Right atrium auricular region (tissue), 2 donors: ENCODE results near the gene LPP. TPM values are rescaled to one million over a fixed set of nuclear protein-coding genes. Genes with fewer than 3 reads are reported as not detected.

ENCODE experiments used
- DNase-seq: peaks from one replicate; pipeline ENCODE4 v3.0.0-alpha.2; 2019; ENCODE audit warnings: low spot score
- H3K27ac ChIP-seq, 2 donors: fragments of 200-600 bp; sonication (generic); 1 replicate in 1 of 2; 2 replicates in 1 of 2; pipeline ENCODE4 v1.5.1; 2016 to 2019
- H3K27me3 ChIP-seq, 2 donors: fragments of 200-600 bp; sonication (generic); one replicate each; pipeline versions ENCODE4 v1.5.1 to v1.6.0; 2017 to 2019
- H3K36me3 ChIP-seq: fragments of 200-600 bp; sonication (generic); one replicate; pipeline ENCODE4 v1.5.1; 2016
- H3K4me1 ChIP-seq, 2 donors: fragments of 200-600 bp; sonication (generic); one replicate each; pipeline versions ENCODE4 v1.5.1 to v1.6.0; 2017 to 2019
- H3K4me3 ChIP-seq, 2 donors: fragments of 200-600 bp; sonication (generic); 1 replicate in 1 of 2; 2 replicates in 1 of 2; pipeline ENCODE4 v1.5.1; 2017 to 2019; ENCODE audit warnings: mild to moderate bottlenecking in 1 of 2, moderate library complexity in 1 of 2
- H3K9me3 ChIP-seq, 2 donors: fragments of 200-600 bp; sonication (generic); one replicate each; pipeline ENCODE4 v1.5.1; 2019
- total RNA-seq, 2 donors: library from RNA; depleted of rRNA; stranded (reverse); fragments of >200 nt; gene quantifications; one replicate each; pipeline ENCODE4 v1.1.0, GENCODE V29; 2016
- TF ChIP-seq, protein P1 (sequence below), 2 donors: fragments of 200-600 bp; sonication (generic); IDR thresholded peaks; one replicate each; pipeline ENCODE4 v1.5.1; 2019; ENCODE audit warnings: antibody characterized with exemption in 2 of 2

The LPP gene
- total RNA-seq, 2 donors from 2014 or later, result 117 to 186 TPM

DNA sequence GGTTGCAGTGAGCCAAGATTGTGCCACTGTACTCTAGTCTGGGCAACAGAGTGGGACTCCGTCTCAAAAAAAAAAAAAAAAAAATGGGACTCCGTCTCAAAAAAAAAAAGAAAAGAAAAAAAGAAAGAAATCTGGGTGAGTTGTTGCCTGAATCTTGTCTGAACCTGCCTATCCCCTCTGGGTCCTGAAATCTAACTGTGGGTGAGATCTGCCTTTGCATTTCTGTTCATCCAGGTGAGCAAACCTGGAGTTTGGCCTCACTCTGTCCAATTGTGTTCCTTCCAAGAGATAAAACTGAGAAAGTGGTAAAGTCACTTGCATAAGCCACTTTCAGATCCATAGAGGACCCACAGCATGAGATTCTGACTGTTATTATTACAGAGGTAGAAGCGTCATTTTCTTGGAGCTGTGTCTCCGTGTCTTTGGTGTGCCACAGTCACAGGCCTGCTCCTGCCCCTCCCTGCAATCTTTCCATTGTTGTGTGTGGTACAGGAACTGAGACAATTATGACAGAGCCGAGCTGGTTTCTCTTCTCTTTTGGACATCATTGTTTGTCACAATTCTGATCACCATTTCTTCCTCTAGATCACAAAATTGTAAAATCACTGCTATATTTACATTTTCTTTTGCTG, 235.9 kb downstream of the LPP start:
- Histone ChIP-seq H3K27ac (peak overlapping the region; percentile 17 to 42), H3K36me3 (no peaks in the 10 kb centered on the region), H3K9me3 (no peaks in the 10 kb centered on the region), H3K4me3 (no peak overlapping the region), H3K27me3 (no peaks in the 10 kb centered on the region), H3K4me1 (peaks cover 0 to 38% of the 10 kb centered on the region in 2 donors)
- TF ChIP-seq, protein P1, sequence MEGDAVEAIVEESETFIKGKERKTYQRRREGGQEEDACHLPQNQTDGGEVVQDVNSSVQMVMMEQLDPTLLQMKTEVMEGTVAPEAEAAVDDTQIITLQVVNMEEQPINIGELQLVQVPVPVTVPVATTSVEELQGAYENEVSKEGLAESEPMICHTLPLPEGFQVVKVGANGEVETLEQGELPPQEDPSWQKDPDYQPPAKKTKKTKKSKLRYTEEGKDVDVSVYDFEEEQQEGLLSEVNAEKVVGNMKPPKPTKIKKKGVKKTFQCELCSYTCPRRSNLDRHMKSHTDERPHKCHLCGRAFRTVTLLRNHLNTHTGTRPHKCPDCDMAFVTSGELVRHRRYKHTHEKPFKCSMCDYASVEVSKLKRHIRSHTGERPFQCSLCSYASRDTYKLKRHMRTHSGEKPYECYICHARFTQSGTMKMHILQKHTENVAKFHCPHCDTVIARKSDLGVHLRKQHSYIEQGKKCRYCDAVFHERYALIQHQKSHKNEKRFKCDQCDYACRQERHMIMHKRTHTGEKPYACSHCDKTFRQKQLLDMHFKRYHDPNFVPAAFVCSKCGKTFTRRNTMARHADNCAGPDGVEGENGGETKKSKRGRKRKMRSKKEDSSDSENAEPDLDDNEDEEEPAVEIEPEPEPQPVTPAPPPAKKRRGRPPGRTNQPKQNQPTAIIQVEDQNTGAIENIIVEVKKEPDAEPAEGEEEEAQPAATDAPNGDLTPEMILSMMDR (IDR thresholded peaks at IDR 0.05), result no peak
- peak; percentile 72 for DNase-seq

DNA sequence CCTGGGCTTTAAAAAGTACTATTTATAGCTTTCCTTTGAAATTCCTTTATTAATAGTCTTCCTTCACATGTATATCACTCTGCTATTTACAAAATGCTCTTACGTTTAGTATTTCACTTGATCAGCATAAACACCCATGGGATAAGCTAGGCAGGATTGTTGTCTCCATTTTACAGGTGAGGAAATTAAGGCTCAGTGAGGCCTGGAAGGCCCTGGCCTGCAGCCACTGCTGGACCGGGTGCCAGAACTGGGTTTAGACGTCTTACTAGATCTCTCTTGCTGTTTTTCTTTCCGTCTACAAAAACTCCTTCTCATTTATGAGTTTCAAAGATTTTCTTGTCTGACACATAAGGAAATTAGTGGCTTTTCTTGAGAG, 236.4 kb downstream of the LPP start:
- H3K27me3 ChIP-seq, result no peaks in the 10 kb centered on the region

DNA sequence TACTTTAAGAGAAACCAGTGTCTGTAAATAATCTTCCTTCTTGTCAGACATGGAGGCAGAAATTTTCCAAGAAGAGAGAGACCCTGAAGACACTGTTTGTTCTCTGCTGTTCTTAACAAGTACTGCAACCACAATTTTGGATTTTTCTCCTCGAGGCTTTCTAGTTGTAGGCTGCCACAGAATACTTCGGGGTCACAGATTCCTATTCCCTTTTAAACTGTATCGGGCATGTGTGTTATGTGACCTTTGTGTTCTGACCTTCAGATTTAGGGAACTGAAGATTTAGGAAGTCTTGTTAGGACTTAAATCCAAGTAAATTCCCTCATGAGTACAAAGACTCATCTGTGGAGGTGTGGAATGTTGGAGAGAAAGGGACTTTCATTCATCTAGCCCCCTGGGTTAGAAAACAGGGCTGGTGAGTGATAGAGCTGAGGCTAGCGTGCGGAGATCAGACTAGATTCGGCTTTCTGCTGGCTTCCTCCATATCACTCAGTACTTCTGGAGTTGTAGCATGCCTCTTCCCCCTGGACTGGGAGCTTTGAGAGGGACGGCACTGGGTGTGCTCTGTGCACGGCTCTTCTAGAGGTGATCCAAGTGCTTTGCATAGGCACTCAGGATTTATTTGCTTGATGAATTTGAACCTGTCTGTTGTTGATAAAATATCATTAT, 237.0 kb downstream of the LPP start:
- Histone ChIP-seq H3K36me3 (no peaks in the 10 kb centered on the region), H3K27ac (peak overlapping the region; percentile 17 to 42), H3K4me1 (peaks cover 0 to 38% of the 10 kb centered on the region in 2 donors), H3K4me3 (no peak overlapping the region), H3K9me3 (no peaks in the 10 kb centered on the region), H3K27me3 (no peaks in the 10 kb centered on the region)
- no peak for DNase-seq
- TF ChIP-seq, protein P1 (IDR thresholded peaks at IDR 0.05), result no peak

More for the DNA sequence above, 236.4 kb downstream of the LPP start:
- H3K27ac ChIP-seq, result peak overlapping the region; percentile 17 to 42
- H3K4me3 ChIP-seq, result no peak overlapping the region
- peaks cover 0 to 38% of the 10 kb centered on the region in 2 donors for H3K4me1 ChIP-seq
- no peaks in the 10 kb centered on the region for H3K9me3 ChIP-seq
- no peak for DNase-seq
- TF ChIP-seq, protein P1 (IDR thresholded peaks at IDR 0.05), result no peak
- no peaks in the 10 kb centered on the region for H3K36me3 ChIP-seq

DNA sequence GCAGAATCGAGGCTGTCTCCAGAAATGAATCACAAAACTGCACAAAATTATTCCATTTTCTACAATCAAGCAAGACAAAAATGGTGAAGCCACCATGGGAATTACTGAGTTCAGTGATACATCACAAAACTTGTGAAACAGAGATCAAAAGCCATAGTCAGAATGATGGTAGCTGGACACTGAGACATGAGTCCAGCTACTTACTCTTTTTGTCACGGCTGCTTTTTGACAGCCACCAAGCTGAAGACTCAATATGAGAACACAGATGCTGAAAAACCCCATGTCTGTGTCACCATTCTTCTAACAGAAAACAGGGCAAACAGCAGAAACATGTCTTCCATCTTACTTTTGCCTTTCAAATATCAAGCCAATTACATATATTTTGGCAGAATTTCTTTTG, 237.6 kb downstream of the LPP start:
- H3K4me3 ChIP-seq, result no peak overlapping the region
- no peaks in the 10 kb centered on the region for H3K9me3 ChIP-seq
- TF ChIP-seq, protein P1 (IDR thresholded peaks at IDR 0.05), result no peak
- peaks cover 0 to 37% of the 10 kb centered on the region in 2 donors for H3K4me1 ChIP-seq
- H3K36me3 ChIP-seq, result no peaks in the 10 kb centered on the region
- no peak for DNase-seq
- no peaks in the 10 kb centered on the region for H3K27me3 ChIP-seq
- peak overlapping the region in 1 of 2 donors; percentile 42 for H3K27ac ChIP-seq

DNA sequence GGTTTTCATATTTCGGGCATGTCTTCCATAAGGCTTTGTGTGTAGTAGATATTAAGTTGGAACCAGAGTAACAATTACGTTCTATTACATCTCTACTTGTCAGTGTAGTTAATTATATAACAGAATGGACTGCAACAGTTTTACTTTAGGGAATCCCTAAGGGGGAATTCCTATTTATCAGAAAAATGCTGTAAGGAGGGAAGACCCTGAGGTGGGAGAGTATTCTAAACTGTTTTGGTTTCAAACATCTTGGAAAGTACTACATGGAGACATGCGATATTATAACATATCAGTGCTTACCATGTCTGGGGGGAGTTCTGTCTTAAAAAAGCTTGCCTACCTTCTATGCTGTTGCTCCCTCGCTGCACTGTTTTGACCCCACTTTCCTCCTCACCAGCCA, 238.1 kb downstream of the LPP start:
- H3K4me1 ChIP-seq, result peaks cover 0 to 40% of the 10 kb centered on the region in 2 donors
- H3K27me3 ChIP-seq, result no peaks in the 10 kb centered on the region
- no peaks in the 10 kb centered on the region for H3K9me3 ChIP-seq
- H3K4me3 ChIP-seq, result no peak overlapping the region
- H3K27ac ChIP-seq, result no peak overlapping the region
- TF ChIP-seq, protein P1 (IDR thresholded peaks at IDR 0.05), result no peak
- no peaks in the 10 kb centered on the region for H3K36me3 ChIP-seq
- no peak for DNase-seq
